ENCODE measurements around the gene GRAMD4.

GRAMD4 gene

DNA sequence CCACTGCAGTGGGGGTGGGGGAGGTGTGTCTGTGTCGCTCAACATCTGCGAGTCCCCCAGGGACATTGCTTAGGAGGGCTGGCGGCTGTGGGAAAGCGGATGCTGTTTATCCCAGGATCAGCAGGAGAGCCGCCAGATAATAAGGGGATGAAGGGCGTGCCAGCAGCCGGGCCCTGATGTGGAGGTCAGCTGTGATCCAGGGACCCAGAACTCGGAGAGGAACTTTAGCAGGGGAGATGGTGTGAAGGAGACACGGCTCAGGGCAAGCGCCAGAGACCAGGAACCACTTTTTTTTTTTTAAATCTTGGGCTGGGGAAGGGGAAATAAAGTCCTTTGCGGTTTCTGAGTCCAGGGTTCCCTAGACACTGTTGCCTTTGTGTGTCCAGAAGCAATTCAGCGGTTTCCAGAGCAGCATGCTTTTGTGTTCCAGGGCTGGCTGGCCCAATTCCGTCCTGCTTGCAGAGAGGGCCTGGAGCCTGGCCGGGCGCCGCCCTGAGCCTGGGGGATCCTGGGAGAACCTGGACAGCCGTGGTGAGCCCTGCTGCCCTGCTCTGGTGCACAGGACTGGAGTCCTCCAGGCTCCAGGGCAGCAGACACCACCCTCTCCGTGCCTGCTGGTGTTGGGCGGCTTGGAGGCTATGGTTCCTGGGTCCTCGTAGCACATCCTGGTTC lies at the start of gene GRAMD4:
TSS of gene GRAMD4 (plus strand) at position 557 of the 672 bp plus-strand sequence. CDS start 6,414 bp downstream, outside the sequence.
- DNase-seq (ENCODE audit: insufficient read length, low spot score) (no peak), FAIRE-seq (no peak)

DNA sequence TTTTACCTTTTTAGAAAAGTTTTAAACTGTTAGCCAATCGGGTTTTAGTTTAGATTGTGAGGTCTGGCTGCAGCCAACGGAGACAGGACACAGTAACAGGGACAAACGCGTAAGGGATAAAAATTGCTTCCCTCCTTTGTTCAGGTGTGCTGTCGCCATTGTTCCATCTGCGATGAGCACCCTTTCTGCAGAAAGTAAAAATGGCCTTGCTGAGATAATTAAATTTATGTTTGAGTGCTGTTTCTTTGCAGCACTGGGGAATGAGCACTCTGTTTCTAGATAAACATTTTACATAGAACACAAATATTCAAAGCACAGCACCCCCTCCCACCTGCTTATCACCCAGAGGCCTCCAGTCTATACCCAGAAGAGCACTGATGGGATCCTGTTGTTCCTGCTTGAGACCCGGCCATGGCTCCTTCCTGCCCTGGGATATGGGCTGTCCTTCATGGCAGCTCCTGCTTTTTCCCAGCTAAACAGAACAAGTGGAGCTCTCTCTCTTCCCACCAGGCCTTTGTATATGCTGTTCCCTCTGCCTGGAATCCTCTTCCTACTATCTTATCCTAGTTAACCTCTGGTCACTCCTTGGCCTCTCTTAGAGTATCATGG lies 48.4 kb upstream of the GRAMD4 start:
- no peak for FAIRE-seq
- DNase-seq (ENCODE audit: insufficient read length, low spot score): no peak

- FAIRE-seq: no peak
- no peak for DNase-seq (ENCODE audit: insufficient read length, low spot score)
Measured at GRCh38 chr22:46572911-46573780, 47.0 kb upstream of the GRAMD4 start.

DNA sequence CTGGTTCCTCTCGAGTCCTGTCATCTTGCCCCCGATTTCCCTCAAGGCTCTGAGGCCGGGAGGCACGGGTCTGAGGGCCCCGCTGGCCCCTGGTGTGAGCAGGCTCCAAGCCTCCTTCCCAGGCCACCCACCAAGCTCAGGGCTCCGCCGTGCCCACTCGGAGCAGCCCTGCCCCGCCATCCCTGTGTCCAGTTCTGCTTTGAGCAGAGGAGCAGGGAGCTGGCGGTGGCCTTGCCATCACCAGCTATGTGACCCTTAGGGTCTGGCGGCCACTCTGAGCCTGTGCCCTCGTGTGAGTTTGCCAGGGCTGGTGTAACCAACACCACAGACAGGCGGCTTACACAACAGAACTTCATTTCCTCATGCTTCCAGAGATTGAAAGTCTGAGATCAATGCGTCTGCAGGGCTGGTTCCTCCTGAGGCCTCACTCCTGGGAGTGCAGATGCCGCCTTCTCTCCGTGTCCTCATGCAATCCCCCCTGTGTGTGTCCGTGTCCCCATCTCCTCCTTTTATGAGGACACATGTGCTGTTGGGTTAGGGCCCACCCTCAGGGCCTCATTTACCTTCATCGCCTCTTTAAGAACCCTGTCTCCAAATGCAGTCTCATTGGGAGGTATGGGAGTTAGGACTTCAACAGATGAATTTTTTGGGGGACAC lies 46.3 kb upstream of the GRAMD4 start:
- DNase-seq (ENCODE audit: insufficient read length, low spot score) (no peak), FAIRE-seq (no peak)

DNA sequence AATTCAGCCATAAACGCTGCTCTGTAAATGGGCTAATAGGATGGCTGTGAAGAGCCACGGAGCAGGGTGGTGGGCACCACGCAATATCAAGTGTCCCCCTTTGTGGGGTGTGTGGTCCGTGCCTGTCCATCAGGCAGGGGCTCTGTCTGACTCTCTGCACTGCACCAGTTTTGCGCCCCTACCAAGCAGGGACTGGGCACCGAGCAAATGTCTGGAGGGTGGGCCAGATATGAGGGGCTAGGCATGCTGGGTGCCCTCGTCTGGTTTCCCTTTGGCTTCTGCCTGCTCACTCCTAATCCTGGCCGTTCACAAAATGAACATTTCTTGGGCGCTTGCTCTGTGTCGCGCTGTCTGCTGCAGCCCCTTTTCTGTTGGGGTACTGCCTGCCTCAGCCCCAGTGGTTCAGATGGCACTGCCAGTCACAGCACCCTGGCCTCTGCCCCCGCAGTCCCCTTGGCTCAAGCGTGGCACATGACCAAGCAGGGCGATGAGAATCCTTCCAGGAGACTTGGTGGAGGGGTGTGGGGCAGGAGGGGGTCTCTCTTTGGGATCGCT lies 45.7 kb upstream of the GRAMD4 start:
- no peak for FAIRE-seq
- DNase-seq (ENCODE audit: insufficient read length, low spot score): no peak

GRCh38 chr22:46574993-46575910 lies 44.9 kb upstream of the GRAMD4 start:
- FAIRE-seq: no peak

GRCh38 chr22:46575911-46576555 lies 44.2 kb upstream of the GRAMD4 start:
- FAIRE-seq (no peak), DNase-seq (ENCODE audit: insufficient read length, low spot score) (no peak)

More at GRCh38 chr22:46574993-46575910, 44.9 kb upstream of the GRAMD4 start:
- DNase-seq (ENCODE audit: insufficient read length, low spot score): no peak

GRCh38 chr22:46576556-46577367 lies 43.4 kb upstream of the GRAMD4 start:
- peak; percentile 41 for DNase-seq (ENCODE audit: insufficient read length, low spot score)
- peak; percentile 60 for FAIRE-seq

- no peak for FAIRE-seq
- DNase-seq (ENCODE audit: insufficient read length, low spot score): no peak
Measured at GRCh38 chr22:46577368-46578249, 42.6 kb upstream of the GRAMD4 start.

DNA sequence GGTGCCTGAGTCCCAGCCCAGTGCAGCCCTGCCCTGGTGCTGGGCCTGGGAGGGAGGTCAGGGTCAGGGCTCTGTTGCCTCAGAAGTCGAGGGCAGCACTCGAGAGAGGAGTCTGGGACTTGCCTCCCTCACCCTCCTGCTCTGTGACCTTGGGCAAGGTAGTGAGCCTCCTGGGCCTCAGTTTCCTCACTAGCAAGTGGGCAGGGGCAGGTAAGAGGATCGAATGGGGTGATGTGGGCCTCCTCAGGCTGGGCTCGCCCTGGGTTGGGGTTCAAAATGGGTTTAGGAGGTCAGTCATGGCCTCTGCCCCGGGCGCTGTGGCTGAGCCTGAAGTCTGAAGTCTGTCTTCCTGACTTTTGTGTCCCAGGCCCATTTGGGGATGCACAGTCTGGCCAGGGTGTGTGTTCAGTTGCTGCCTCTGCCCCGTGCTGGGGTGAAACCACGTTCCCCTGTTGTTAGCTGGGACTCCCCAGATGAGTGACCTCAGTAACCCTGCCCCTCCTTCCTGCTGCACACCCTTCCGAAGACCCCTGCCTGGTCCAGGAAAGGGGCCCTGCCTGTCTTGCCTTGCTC lies 41.8 kb upstream of the GRAMD4 start:
- FAIRE-seq: no peak
- DNase-seq (ENCODE audit: insufficient read length, low spot score): no peak

DNA sequence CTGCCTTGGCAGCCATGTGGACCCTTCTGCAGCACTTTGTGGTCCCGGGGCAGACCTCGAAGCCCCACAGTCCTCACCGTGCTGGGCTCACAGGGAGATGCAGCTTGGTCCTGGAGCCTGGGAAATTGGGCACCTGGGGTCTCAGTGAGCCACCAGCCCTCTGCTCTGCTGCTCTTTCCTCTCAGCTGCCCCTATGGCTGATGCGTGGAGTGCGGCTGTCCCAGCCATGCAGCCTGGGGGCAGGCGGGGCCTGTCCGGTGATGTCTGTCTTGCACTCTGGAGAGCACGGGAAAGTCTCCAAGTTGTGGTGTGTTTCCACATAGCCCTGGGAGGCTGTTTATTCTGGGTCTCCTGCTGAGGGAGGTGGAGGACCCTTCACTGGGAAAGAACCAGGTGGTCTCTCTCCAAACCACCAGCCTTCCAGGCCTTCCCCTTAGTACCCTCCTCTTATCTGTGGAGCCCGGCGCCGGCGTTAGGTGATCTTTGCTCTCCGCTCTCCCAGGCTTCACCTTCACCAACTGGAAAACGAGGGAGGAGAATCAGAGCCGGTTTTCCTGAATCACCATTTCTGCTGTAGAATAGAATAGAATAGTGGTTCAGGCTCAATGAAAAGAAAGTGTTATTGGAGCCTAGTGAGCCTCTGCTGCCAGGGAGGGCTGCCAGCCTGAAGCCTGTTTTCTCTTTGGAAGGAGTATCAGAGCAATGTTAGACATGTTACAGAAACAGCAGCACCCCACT lies 41.2 kb upstream of the GRAMD4 start:
- no peak for DNase-seq (ENCODE audit: insufficient read length, low spot score)
- FAIRE-seq: no peak

- FAIRE-seq (no peak), DNase-seq (ENCODE audit: insufficient read length, low spot score) (no peak)
Measured at GRCh38 chr22:46579751-46580449, 40.3 kb upstream of the GRAMD4 start.

DNA sequence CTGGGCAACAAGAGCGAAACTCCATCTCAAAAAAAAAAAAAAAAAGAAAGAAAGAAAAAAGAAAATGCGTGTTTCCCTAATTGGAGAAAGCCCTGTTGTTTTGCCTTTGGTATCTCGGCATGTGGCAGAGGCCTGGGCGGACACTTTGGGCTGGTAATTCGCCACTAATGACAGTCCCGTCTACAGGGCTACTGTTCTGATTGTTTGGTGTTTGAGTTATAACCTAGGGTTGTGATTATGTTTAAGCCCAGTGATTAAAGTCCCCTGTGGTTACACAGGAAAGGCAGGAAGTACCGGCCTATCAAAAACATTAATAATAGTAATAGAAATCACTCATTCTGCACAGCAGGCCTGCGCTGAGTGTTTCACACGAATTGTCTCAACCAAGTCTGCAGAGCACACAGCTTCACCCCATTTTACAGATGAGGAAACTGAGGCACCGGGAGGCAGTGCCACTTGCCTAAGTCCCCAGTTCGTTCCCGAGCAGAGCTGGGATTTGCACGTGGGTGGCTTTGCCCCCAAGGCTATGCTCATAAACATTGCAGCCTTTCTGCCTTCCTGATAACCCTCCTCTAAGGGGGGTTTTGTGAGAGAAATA lies 39.1 kb upstream of the GRAMD4 start:
- DNase-seq (ENCODE audit: insufficient read length, low spot score) (no peak), FAIRE-seq (no peak)

DNA sequence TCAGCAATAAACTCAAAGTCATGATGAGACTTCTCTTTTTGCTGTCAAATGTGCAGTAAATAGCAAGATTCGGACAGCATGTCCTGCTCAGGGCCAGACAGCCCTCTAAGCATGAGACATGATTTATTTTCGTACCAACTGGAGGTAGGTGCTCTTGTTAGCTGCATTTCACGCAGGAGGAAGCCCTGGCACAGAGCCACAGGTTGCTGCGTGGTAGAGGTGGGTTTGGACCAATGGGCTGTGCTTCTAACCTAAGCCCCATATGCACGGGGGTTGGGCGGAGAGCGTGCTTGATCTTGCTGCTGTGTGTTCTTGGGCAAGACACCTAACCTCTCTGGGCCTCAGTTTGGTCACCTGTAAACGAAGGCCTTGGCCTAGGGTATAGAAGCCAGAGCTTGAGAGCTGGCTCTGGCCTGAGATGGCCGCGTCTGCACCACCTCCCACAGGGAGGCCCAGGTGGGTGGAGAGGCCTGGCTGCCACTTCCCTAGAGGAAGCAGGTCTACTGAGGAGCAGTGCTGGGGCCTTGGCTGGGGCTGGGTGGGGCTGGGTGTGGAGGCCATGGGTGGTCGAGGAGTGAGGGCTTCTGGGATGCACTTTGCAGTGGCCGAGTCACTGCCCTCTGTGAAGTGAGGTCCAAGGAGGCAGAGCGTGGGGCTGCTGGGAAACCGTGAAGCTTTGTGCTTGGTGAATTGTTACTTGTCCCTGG lies 38.5 kb upstream of the GRAMD4 start:
- no peak for FAIRE-seq
- no peak for DNase-seq (ENCODE audit: insufficient read length, low spot score)
